ENCODE results near the gene OSGIN1.
"Not testable (repeated sequence)": the region's sequence is repeated elsewhere in the genome, so short reads cannot be mapped to it uniquely, and the experiment has no call there.

The OSGIN1 gene

GRCh38 chr16:83936581-83937165, 16.4 kb upstream of the OSGIN1 start:
- H3K4me3 ChIP-seq (ENCODE audit: low read length): no peak overlapping the region
- no peak overlapping the region for H3K27ac ChIP-seq (ENCODE audit: low read length)
- H3K4me1 ChIP-seq (ENCODE audit: insufficient read depth, low read length): peaks cover 2% of the 10 kb centered on the region; the same call in 1 of the 2 replicates
- no peak overlapping the region for H3K9ac ChIP-seq (ENCODE audit: low read depth, low read length)
- no peaks in the 10 kb centered on the region for H3K9me3 ChIP-seq (ENCODE audit: insufficient read depth, low read depth, low read length)
- no peaks in the 10 kb centered on the region for H3K27me3 ChIP-seq (ENCODE audit: insufficient read depth, low read length)
- H3K36me3 ChIP-seq (ENCODE audit: insufficient read depth, low read depth, low read length): no peaks in the 10 kb centered on the region

GRCh38 chr16:83937267-83937666, 15.8 kb upstream of the OSGIN1 start:
- Histone ChIP-seq H3K9ac (ENCODE audit: low read depth, low read length) (no peak overlapping the region), H3K27ac (ENCODE audit: low read length) (no peak overlapping the region), H3K36me3 (ENCODE audit: insufficient read depth, low read depth, low read length) (no peaks in the 10 kb centered on the region), H3K9me3 (ENCODE audit: insufficient read depth, low read depth, low read length) (no peaks in the 10 kb centered on the region), H3K4me1 (ENCODE audit: insufficient read depth, low read length) (peaks cover 2% of the 10 kb centered on the region; the same call in 1 of the 2 replicates), H3K27me3 (ENCODE audit: insufficient read depth, low read length) (no peaks in the 10 kb centered on the region), H3K4me3 (ENCODE audit: low read length) (no peak overlapping the region)

- peaks cover 2% of the 10 kb centered on the region; the same call in 1 of the 2 replicates for H3K4me1 ChIP-seq (ENCODE audit: insufficient read depth, low read length)
- no peak overlapping the region for H3K9ac ChIP-seq (ENCODE audit: low read depth, low read length)
- no peak overlapping the region for H3K27ac ChIP-seq (ENCODE audit: low read length)
- H3K36me3 ChIP-seq (ENCODE audit: insufficient read depth, low read depth, low read length): no peaks in the 10 kb centered on the region
- no peak overlapping the region for H3K4me3 ChIP-seq (ENCODE audit: low read length)
- H3K27me3 ChIP-seq (ENCODE audit: insufficient read depth, low read length): no peaks in the 10 kb centered on the region
- no peaks in the 10 kb centered on the region for H3K9me3 ChIP-seq (ENCODE audit: insufficient read depth, low read depth, low read length)
Observed at GRCh38 chr16:83937922-83938885, 14.8 kb upstream of the OSGIN1 start.

GRCh38 chr16:83939266-83939855, 13.7 kb upstream of the OSGIN1 start:
- Histone ChIP-seq H3K4me3 (ENCODE audit: low read length) (no peak overlapping the region), H3K4me1 (ENCODE audit: insufficient read depth, low read length) (peaks cover 2% of the 10 kb centered on the region; the same call in 1 of the 2 replicates), H3K27me3 (ENCODE audit: insufficient read depth, low read length) (no peaks in the 10 kb centered on the region), H3K9me3 (ENCODE audit: insufficient read depth, low read depth, low read length) (no peaks in the 10 kb centered on the region), H3K9ac (ENCODE audit: low read depth, low read length) (no peak overlapping the region), H3K36me3 (ENCODE audit: insufficient read depth, low read depth, low read length) (no peaks in the 10 kb centered on the region), H3K27ac (ENCODE audit: low read length) (no peak overlapping the region)

- no peaks in the 10 kb centered on the region for H3K27me3 ChIP-seq (ENCODE audit: insufficient read depth, low read length)
- no peaks in the 10 kb centered on the region for H3K9me3 ChIP-seq (ENCODE audit: insufficient read depth, low read depth, low read length)
- no peak overlapping the region for H3K9ac ChIP-seq (ENCODE audit: low read depth, low read length)
- H3K36me3 ChIP-seq (ENCODE audit: insufficient read depth, low read depth, low read length): no peaks in the 10 kb centered on the region
- H3K27ac ChIP-seq (ENCODE audit: low read length): no peak overlapping the region
- H3K4me3 ChIP-seq (ENCODE audit: low read length): no peak overlapping the region
- H3K4me1 ChIP-seq (ENCODE audit: insufficient read depth, low read length): peaks cover 2% of the 10 kb centered on the region; the same call in 1 of the 2 replicates
Observed at GRCh38 chr16:83940119-83940518, 12.9 kb upstream of the OSGIN1 start.

- no peak overlapping the region for H3K27ac ChIP-seq (ENCODE audit: low read length)
- no peaks in the 10 kb centered on the region for H3K36me3 ChIP-seq (ENCODE audit: insufficient read depth, low read depth, low read length)
- H3K4me1 ChIP-seq (ENCODE audit: insufficient read depth, low read length): peaks cover 2% of the 10 kb centered on the region; the same call in 1 of the 2 replicates
- no peaks in the 10 kb centered on the region for H3K9me3 ChIP-seq (ENCODE audit: insufficient read depth, low read depth, low read length)
- no peak overlapping the region for H3K4me3 ChIP-seq (ENCODE audit: low read length)
- H3K9ac ChIP-seq (ENCODE audit: low read depth, low read length): no peak overlapping the region
- no peaks in the 10 kb centered on the region for H3K27me3 ChIP-seq (ENCODE audit: insufficient read depth, low read length)
Observed at GRCh38 chr16:83940630-83941378, 12.2 kb upstream of the OSGIN1 start.

GRCh38 chr16:83941546-83941945, 11.5 kb upstream of the OSGIN1 start:
- H3K27me3 ChIP-seq (ENCODE audit: insufficient read depth, low read length); H3K4me1 ChIP-seq (ENCODE audit: insufficient read depth, low read length); H3K9ac ChIP-seq (ENCODE audit: low read depth, low read length); H3K9me3 ChIP-seq (ENCODE audit: insufficient read depth, low read depth, low read length); H3K4me3 ChIP-seq (ENCODE audit: low read length); H3K27ac ChIP-seq (ENCODE audit: low read length); H3K36me3 ChIP-seq (ENCODE audit: insufficient read depth, low read depth, low read length): not testable (repeated sequence)

- no peak overlapping the region for H3K27ac ChIP-seq (ENCODE audit: low read length)
Observed at GRCh38 chr16:83942074-83942473, 11.0 kb upstream of the OSGIN1 start.

GRCh38 chr16:83942815-83943515, 10.1 kb upstream of the OSGIN1 start:
- Histone ChIP-seq H3K27me3 (ENCODE audit: insufficient read depth, low read length) (no peaks in the 10 kb centered on the region), H3K27ac (ENCODE audit: low read length) (no peak overlapping the region), H3K9ac (ENCODE audit: low read depth, low read length) (no peak overlapping the region), H3K9me3 (ENCODE audit: insufficient read depth, low read depth, low read length) (no peaks in the 10 kb centered on the region), H3K4me1 (ENCODE audit: insufficient read depth, low read length) (peaks cover 2% of the 10 kb centered on the region; the same call in 1 of the 2 replicates), H3K36me3 (ENCODE audit: insufficient read depth, low read depth, low read length) (no peaks in the 10 kb centered on the region), H3K4me3 (ENCODE audit: low read length) (no peak overlapping the region)

More at GRCh38 chr16:83942074-83942473, 11.0 kb upstream of the OSGIN1 start:
- Histone ChIP-seq H3K27me3 (ENCODE audit: insufficient read depth, low read length) (no peaks in the 10 kb centered on the region), H3K36me3 (ENCODE audit: insufficient read depth, low read depth, low read length) (no peaks in the 10 kb centered on the region), H3K4me3 (ENCODE audit: low read length) (no peak overlapping the region), H3K9me3 (ENCODE audit: insufficient read depth, low read depth, low read length) (no peaks in the 10 kb centered on the region), H3K4me1 (ENCODE audit: insufficient read depth, low read length) (peaks cover 2% of the 10 kb centered on the region; the same call in 1 of the 2 replicates), H3K9ac (ENCODE audit: low read depth, low read length) (no peak overlapping the region)

GRCh38 chr16:83943516-83944050, 9.5 kb upstream of the OSGIN1 start:
- no peaks in the 10 kb centered on the region for H3K27me3 ChIP-seq (ENCODE audit: insufficient read depth, low read length)
- H3K27ac ChIP-seq (ENCODE audit: low read length): no peak overlapping the region
- no peak overlapping the region for H3K9ac ChIP-seq (ENCODE audit: low read depth, low read length)
- H3K36me3 ChIP-seq (ENCODE audit: insufficient read depth, low read depth, low read length): no peaks in the 10 kb centered on the region
- peaks cover 2% of the 10 kb centered on the region; the same call in 1 of the 2 replicates for H3K4me1 ChIP-seq (ENCODE audit: insufficient read depth, low read length)
- H3K4me3 ChIP-seq (ENCODE audit: low read length): no peak overlapping the region
- H3K9me3 ChIP-seq (ENCODE audit: insufficient read depth, low read depth, low read length): no peaks in the 10 kb centered on the region
